Right kidney (tissue), 1 donor: ENCODE results near the gene RASGEF1C.

Experiments used
- DNase-seq: peaks from one replicate; pipeline ENCODE4 v3.0.0-alpha.2; 2016

RASGEF1C gene

DNA sequence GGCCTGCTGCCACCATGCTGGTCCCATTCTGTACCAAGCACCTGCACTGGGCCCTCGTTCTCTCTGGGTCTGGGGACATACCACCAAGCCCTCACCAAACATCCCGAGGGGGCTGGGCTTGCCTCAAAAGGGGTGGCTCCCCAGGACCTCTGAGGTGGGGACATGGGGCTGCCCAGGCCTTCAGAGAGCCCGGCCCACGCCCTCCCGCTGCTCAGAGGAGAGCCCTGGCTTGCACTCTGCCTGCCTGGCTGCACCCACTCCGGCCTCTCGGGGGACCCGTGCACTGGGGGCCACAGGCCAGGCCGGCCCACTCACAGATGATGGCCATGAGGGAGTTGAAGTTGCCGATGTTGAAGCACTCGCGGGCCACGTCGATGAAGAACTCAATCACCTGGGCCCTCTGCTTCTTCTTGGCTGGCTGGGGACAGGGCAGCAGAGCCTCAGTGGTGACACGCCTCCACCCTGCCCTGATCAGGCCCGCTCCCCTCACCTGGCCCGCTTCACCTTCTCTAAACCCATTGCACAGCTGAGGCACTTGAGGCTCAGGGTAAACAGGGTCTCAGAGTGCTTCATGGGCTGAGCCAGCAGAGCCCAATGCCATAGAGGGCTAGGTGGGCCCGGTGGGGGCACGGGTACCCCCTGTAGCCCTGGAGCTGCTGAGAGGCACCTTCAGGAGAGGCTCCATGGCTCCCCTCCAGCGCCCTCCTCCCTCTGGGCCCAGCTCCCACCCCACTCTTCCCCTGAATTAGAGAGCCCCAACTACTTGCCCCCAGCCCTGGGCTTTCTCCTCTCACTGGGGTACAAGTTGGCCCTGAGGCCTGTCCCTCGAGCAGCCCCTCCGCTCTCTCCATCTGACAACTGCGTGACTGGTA lies 89.7 kb downstream of the RASGEF1C start:
- no peak for DNase-seq

GRCh38 chr5:180118391-180118791 lies 90.6 kb downstream of the RASGEF1C start:
- DNase-seq = no peak

- DNase-seq = no peak
These were observed 91.8 kb downstream of the RASGEF1C start for GRCh38 chr5:180117000-180117725.

- no peak for DNase-seq
These were observed 92.7 kb downstream of the RASGEF1C start for GRCh38 chr5:180116077-180116999.

DNA sequence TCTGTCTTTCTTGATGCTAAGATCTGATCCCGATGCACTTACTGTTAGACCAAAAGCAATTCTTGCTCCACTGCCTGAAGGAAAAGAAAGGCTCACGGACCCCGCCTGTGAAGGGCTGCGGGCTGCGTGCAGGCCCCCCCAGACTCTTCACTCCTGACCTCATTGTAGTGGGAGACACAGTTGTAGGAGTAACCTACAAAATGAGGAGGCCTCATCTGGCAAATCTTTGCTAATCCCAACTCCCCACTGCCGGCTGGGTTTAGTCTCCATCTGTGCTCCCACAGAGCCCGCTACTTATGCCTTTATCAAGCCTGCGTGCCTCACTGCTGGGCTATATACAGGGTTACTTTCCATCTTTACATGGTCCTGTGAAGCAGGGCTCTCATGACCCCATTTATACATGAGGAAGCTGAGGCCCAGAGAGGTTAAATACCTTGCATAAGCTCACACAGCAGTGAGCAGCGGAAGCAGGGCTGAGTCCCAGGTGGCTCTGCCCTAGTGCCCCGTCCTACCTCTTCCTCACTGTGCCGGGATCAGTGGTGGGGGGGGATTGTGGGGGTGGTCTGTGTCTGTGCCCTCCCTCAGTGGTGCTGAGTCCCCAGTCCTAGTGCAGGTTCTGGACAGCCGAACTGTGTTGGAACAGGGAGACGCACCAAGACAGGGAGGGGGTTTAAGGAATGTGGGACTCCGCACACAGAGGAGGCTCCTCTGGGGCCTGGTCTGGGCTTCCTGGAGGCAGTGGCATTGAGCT lies 93.5 kb downstream of the RASGEF1C start:
- DNase-seq = no peak

DNA sequence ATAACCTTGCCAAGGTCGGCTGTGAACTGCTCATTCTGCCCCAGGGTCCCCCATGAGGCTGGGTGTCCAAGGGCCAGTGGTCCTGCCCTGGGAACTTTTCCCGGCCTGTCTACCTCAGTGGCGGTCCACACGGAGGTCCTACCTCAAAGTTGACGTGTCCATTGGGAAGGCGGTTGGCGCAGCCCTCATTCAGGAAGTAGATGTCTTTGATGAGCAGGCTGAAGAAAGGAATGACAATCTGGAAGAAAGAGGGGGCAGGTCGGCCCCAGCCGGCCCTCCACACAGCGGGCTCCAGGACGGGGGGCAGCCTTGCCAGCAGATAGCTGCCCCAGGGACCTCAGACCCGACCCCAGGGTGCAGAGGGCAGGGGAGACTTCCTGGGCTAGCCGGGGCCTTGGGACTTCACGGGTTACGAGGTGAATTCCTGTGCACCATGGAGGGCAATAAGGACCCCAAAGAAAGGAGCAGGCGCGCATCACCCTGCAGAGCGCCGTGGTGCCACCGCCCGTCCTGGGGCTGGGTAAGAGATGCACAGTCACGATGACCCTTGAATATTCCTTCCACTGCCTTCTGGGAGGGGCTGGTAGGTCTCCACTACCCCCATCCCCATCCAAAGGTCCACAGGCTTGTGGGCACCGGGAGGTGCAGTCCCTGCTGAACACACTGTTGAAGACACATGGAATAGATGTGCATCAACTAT lies 94.6 kb downstream of the RASGEF1C start:
- DNase-seq = no peak

DNA sequence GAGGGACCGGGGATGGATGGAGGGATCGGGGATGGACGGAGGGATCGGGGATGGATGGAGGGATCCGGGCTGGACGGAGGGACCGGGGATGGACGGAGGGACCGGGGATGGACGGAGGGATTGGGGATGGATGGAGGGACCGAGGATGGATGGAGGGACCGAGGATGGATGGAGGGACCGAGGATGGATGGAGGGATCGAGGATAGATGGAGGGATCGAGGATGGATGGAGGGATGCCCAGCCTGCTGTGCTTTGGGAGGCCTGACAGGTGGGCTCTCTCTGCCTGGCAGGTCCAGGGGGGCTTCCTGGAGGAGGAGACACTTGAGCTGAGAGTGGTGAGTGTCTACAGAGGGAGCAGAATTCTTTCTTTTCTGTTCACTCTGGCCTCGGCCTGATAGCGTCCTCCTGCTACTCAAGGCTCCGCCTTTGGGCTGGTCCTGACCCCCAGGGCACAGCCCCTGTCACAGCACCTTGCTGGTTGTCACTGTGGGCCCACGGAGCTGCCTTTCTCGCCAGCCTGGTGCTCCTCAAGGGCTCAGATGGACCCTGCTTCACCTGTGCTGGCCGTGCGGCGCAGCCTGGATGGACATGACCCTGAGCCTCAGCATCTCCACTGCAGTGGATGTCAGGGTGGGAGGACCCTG lies 95.2 kb downstream of the RASGEF1C start:
- DNase-seq = no peak

GRCh38 chr5:180112181-180112861 lies 96.7 kb downstream of the RASGEF1C start:
- DNase-seq = no peak

DNA sequence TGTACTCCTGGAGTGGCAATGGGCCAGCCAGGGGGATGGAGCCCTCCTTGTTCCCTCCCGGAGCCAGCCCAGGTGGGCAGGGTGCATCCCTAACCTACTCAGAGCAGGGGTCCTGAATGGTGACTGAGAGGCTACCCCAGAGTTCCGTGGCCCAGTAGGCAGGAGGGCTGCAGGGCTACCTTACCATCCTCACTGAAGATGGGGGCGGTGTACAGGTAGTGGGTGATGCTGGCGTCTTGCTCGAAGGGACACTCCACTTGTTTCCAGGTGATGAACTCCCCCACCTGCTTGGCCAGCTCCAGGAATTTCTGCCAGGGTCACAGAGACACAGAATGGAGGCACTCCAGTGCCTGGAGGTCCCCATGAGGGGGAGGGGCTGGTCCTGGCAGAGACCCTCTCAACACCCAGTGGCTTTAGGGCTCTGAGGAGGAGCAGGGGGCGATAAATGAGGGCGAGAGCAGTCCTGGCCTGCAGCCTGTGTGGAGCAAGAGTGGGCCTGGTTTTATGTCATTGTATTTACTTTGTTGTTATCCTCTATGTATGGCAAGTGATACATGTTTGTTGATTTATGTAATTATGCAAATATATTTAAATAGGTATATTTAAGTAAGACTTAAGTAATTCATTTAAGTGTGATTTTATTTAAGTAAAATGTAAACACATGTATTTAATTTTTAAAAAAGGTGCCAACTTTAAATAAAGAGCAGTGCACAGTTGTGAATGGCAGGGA lies 97.6 kb downstream of the RASGEF1C start:
- no peak for DNase-seq

DNA sequence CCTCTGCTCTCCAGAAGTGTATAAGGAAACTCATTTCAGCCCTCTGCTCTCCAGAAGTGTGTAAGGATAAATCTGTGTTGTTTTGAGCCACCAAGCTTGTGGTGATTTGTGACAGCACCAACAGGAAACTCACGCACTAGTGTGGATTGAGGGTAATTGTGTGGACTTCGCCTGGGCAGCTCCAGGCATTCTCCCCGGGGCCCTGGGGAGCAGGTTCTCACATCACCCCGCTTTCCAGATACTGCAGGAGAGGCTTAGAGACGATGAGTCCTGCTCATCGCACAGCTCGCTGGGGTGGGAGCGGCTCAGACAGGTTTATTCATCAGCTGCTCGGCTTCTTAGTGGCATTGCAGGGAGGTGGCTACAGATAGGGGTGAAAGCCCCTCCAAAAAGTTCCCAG lies 99.1 kb downstream of the RASGEF1C start:
- DNase-seq = no peak

DNA sequence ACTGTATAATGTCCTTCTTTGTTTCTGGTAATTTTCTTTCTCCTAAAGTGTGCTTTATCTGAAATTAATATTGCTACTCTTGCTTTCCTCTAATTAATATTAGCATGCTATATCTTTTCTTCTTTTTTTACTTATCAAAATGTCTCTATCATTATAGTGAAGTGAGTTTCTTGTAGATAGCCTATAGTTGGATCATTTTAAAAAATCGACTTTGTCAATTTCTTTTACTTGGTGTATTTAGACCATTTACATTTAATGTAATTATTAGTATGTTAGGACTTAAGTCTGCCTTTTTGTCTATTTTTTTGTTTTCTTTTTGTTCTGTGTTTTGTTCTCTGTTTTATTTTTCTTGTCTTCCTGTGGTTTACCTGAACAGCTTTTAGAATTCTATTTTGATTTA lies 102.0 kb downstream of the RASGEF1C start:
- DNase-seq = no peak

DNA sequence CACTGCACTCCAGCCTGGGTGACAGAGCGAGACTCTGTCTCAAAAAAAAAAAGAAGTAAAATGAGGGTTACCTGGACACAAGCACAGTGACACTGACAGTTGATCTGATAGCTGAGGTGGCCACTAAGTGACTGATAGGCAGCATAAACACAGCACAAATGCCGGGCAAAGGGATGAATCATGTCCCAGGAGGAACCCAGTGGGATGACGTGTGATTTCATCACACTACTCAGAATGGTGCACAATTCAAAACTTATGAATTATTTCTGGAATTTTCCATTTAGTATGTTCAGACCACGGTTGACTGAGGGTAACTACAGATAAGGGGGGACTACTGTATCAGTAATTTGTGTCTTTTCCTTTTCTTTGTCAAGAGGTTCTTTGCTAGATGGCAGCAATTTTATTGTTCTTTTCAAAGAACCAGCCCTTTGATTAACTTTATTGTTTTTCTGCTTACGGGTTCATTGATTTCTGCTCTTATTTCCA lies 103.1 kb downstream of the RASGEF1C start:
- no peak for DNase-seq

DNA sequence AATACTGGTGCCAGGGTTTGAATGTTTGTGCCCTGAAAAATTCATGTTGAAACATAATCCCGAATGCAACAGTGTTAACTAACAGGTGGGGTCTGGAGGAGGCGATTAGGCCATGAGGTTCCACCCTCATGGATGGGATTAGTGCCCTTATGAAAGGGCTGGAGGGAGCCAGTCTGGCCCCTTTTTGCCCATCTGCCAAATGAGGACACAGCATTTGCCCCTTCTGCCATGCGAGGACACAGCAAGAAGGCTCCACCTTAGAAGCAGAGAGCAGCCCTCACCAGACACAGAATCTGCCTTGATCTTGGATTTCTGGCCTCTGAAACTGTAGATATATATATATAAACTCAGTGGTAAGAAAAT lies 104.9 kb downstream of the RASGEF1C start:
- DNase-seq = no peak

DNA sequence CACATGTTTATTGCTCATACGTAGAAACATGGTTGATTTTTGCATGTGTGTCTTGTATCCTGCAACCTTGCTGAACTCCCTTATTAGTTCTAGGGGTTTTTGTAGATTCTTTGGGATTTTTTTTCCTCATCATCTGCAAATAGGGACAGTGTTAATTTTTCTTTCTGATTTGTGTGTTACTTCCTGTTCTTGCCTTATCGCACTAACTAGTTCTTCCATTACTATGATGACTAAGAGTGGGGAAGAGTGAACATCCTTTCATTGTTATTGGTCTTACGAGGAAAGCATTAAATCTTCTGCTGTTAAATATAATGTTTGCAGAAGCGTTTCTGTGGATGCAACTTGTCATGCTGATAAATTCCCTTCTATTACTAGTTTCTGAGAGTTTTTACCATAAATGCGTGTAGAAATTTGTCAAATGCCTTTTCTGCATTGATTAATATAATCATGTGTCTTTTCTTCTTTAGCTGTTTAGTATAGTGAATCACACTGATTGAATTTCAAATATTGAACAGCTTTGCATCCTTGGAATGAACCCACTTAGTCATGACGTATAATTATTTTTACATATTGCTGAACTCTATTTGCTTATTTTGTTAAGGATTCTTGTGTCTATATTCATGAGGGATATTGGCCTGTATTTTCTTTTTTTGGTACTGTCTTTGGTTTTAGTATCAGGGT lies 105.4 kb downstream of the RASGEF1C start:
- no peak for DNase-seq

GRCh38 chr5:180102636-180103035 lies 106.4 kb downstream of the RASGEF1C start:
- no peak for DNase-seq

DNA sequence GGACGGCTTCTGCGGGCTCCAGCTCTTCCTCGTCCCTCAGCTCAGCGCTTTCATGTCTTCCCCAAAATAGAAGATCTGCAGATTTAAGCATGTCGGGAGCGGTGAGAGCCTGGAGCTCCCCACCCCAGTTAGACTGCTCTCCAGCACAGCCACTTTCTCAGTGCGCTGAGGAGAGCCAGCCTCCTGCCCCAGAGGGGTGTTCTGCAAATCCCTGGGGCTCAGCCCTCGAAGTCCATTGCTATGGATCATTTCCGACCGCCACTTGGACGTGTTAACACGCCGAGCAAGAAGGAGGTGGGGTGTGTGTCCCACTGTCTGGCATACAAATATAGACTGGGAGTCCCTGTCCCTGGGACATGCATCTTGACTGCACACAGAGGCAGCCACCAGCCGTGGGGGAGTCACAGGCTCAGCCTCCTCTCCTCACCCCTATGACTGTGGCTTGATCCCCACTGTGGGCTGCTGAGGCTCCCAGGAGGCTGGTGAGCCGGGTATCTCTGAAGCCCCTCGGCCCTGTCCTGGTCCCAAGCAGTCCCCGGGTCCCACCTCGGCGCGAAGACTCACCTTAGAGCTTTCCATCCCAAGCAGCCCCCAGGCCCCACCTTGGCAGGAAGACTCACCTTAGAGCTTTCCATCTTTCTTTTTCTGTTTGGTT lies 107.4 kb downstream of the RASGEF1C start:
- no peak for DNase-seq

DNA sequence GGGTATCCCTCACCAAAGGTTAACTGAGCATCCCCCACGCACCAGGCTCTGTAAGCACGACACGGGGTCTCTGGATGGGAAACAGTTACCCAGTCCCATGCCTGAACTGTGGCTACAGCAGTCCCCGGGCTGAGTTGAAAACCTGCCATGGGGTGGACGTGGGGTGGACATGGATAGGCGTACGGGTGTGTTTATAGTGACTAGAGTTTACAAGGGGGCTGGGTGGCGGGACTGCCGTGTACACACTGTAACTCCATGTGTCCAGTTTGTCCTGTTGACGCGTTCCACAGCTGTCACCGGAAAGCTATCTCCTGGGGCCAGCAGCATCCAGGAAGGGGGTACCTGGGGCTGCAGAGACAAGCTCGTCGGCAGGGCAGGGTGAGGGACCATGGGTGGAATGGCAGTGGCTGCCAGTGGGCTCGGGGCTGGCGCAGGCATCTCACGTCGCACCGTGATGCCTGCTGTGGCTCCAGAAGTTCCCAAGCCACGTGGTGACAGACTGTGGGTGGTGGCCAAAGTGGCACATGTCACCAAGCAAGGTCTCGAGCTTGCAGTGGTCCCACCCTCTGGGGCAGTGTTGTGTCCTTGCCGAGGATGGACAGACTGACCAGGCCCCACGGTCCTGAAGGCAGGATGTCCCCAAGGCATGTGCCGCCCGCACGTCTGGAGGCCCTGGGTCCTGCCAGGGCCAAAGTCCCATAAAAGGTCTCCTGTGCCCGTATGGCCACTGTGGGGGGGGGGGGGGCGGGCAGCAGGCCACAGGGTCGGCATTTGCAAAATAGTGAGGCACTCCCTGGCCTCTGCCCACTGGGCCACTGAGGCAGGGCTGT lies 108.2 kb downstream of the RASGEF1C start:
- no peak for DNase-seq
